Measurements from ENCODE around the gene CD93. TPM values are rescaled to one million over a fixed set of nuclear protein-coding genes. Genes with fewer than 3 reads are reported as not detected.

Gene CD93
- total RNA-seq, 1 donor from 2014 or later = 0.02 TPM

GRCh38 chr20:23096986-23097520 lies 10.9 kb upstream of the CD93 start:
- H3K36me3 ChIP-seq (ENCODE audit: insufficient read depth, low read length) = no peaks in the 10 kb centered on the region
- no peaks in the 10 kb centered on the region for H3K36me3 Mint-ChIP-seq (ENCODE audit: low read depth, unreplicated experiment)
- H3K4me3 Mint-ChIP-seq (ENCODE audit: unreplicated experiment) = no peak overlapping the region
- no peak overlapping the region for H3K27ac ChIP-seq (ENCODE audit: low read depth, low read length)
- FAIRE-seq = no peak
- DNase-seq (ENCODE audit: low read depth) = no peak
- no peak overlapping the region for H3K27ac Mint-ChIP-seq (ENCODE audit: unreplicated experiment)
- H3K79me2 ChIP-seq (ENCODE audit: insufficient read depth, low read length) = no peaks in the 10 kb centered on the region
- peaks cover 7% of the 10 kb centered on the region for H3K27me3 ChIP-seq (ENCODE audit: insufficient read depth, low read length)
- peaks cover 7% of the 10 kb centered on the region for H3K4me1 Mint-ChIP-seq (ENCODE audit: low read depth, unreplicated experiment)
- TF ChIP-seq EZH2 (IDR thresholded peaks at IDR 0.05; ENCODE audit: insufficient read depth, low read length) = no peak
- TF ChIP-seq, protein P1, sequence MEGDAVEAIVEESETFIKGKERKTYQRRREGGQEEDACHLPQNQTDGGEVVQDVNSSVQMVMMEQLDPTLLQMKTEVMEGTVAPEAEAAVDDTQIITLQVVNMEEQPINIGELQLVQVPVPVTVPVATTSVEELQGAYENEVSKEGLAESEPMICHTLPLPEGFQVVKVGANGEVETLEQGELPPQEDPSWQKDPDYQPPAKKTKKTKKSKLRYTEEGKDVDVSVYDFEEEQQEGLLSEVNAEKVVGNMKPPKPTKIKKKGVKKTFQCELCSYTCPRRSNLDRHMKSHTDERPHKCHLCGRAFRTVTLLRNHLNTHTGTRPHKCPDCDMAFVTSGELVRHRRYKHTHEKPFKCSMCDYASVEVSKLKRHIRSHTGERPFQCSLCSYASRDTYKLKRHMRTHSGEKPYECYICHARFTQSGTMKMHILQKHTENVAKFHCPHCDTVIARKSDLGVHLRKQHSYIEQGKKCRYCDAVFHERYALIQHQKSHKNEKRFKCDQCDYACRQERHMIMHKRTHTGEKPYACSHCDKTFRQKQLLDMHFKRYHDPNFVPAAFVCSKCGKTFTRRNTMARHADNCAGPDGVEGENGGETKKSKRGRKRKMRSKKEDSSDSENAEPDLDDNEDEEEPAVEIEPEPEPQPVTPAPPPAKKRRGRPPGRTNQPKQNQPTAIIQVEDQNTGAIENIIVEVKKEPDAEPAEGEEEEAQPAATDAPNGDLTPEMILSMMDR (IDR thresholded peaks at IDR 0.05; ENCODE audit: insufficient read depth, low read depth, low read length) = no peak
- H3K4me2 ChIP-seq (ENCODE audit: low read length) = no peak overlapping the region
- H3K9me3 Mint-ChIP-seq (ENCODE audit: unreplicated experiment) = peaks cover 2% of the 10 kb centered on the region
- no peaks in the 10 kb centered on the region for H4K20me1 ChIP-seq (ENCODE audit: insufficient read depth, low read length)
- no peak overlapping the region for H3K9ac ChIP-seq (ENCODE audit: low read length)
- no peak overlapping the region for H2AFZ ChIP-seq (ENCODE audit: low read depth, low read length)
- H3K4me1 ChIP-seq (ENCODE audit: insufficient read depth, low read length) = no peaks in the 10 kb centered on the region
- no peaks in the 10 kb centered on the region for H3K9me3 ChIP-seq (ENCODE audit: insufficient read depth, low read depth, low read length)
- H3K27me3 Mint-ChIP-seq (ENCODE audit: low read depth, unreplicated experiment) = peaks cover 40% of the 10 kb centered on the region
- H3K4me3 ChIP-seq (ENCODE audit: insufficient read depth, low read depth, low read length) = no peak overlapping the region

DNA sequence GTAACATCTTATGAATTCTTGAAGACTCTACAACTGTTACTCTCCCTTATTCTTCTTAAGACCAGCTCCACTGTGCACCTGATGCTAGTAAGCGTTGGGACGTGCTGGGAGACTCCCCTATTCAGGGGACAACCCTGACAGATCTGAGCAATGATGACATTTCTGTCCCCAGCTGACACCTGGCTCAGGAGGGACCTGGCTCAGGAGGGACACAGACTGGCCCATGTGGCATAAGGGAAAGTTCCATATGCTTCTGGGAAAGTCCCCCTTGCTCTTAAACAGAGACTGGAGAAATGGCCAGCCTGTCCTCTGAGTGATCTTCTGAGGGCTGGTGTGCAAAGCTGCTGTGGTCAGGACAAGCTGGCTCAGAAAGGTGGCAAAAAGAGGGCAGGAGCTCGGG lies 10.0 kb upstream of the CD93 start:
- peaks cover 7% of the 10 kb centered on the region for H3K27me3 ChIP-seq (ENCODE audit: insufficient read depth, low read length)
- peaks cover 7% of the 10 kb centered on the region for H3K4me1 Mint-ChIP-seq (ENCODE audit: low read depth, unreplicated experiment)
- H3K9ac ChIP-seq (ENCODE audit: low read length) = no peak overlapping the region
- peaks cover 40% of the 10 kb centered on the region for H3K27me3 Mint-ChIP-seq (ENCODE audit: low read depth, unreplicated experiment)
- H4K20me1 ChIP-seq (ENCODE audit: insufficient read depth, low read length) = no peaks in the 10 kb centered on the region
- no peak for DNase-seq (ENCODE audit: low read depth)
- H3K27ac ChIP-seq (ENCODE audit: low read depth, low read length) = no peak overlapping the region
- no peaks in the 10 kb centered on the region for H3K36me3 Mint-ChIP-seq (ENCODE audit: low read depth, unreplicated experiment)
- peaks cover 2% of the 10 kb centered on the region for H3K9me3 Mint-ChIP-seq (ENCODE audit: unreplicated experiment)
- no peaks in the 10 kb centered on the region for H3K9me3 ChIP-seq (ENCODE audit: insufficient read depth, low read depth, low read length)
- H3K4me2 ChIP-seq (ENCODE audit: low read length) = no peak overlapping the region
- no peaks in the 10 kb centered on the region for H3K36me3 ChIP-seq (ENCODE audit: insufficient read depth, low read length)
- no peak overlapping the region for H3K27ac Mint-ChIP-seq (ENCODE audit: unreplicated experiment)
- no peak overlapping the region for H3K4me3 ChIP-seq (ENCODE audit: insufficient read depth, low read depth, low read length)
- H3K4me1 ChIP-seq (ENCODE audit: insufficient read depth, low read length) = peaks cover 2% of the 10 kb centered on the region
- H3K79me2 ChIP-seq (ENCODE audit: insufficient read depth, low read length) = no peaks in the 10 kb centered on the region
- no peak for FAIRE-seq
- H2AFZ ChIP-seq (ENCODE audit: low read depth, low read length) = no peak overlapping the region
- TF ChIP-seq EZH2 (IDR thresholded peaks at IDR 0.05; ENCODE audit: insufficient read depth, low read length) = no peak
- TF ChIP-seq, protein P1 (IDR thresholded peaks at IDR 0.05; ENCODE audit: insufficient read depth, low read depth, low read length) = no peak
- no peak overlapping the region for H3K4me3 Mint-ChIP-seq (ENCODE audit: unreplicated experiment)

- Mint-ChIP-seq H3K4me3 (ENCODE audit: unreplicated experiment) (no peak overlapping the region), H3K27ac (ENCODE audit: unreplicated experiment) (no peak overlapping the region), H3K27me3 (ENCODE audit: low read depth, unreplicated experiment) (peaks cover 41% of the 10 kb centered on the region), H3K9me3 (ENCODE audit: unreplicated experiment) (peaks cover 2% of the 10 kb centered on the region), H3K36me3 (ENCODE audit: low read depth, unreplicated experiment) (no peaks in the 10 kb centered on the region), H3K4me1 (ENCODE audit: low read depth, unreplicated experiment) (peaks cover 7% of the 10 kb centered on the region)
- no peaks in the 10 kb centered on the region for H3K79me2 ChIP-seq (ENCODE audit: insufficient read depth, low read length)
- no peak for TF ChIP-seq EZH2 (IDR thresholded peaks at IDR 0.05; ENCODE audit: insufficient read depth, low read length)
- TF ChIP-seq, protein P1 (IDR thresholded peaks at IDR 0.05; ENCODE audit: insufficient read depth, low read depth, low read length) = no peak
- no peak overlapping the region for H3K27ac ChIP-seq (ENCODE audit: low read depth, low read length)
- H3K9me3 ChIP-seq (ENCODE audit: insufficient read depth, low read depth, low read length) = no peaks in the 10 kb centered on the region
- no peak overlapping the region for H3K4me3 ChIP-seq (ENCODE audit: insufficient read depth, low read depth, low read length)
- H3K36me3 ChIP-seq (ENCODE audit: insufficient read depth, low read length) = no peaks in the 10 kb centered on the region
- no peak for FAIRE-seq
- no peak overlapping the region for H2AFZ ChIP-seq (ENCODE audit: low read depth, low read length)
- no peaks in the 10 kb centered on the region for H4K20me1 ChIP-seq (ENCODE audit: insufficient read depth, low read length)
- no peak for DNase-seq (ENCODE audit: low read depth)
- H3K4me1 ChIP-seq (ENCODE audit: insufficient read depth, low read length) = peaks cover 2% of the 10 kb centered on the region
- H3K27me3 ChIP-seq (ENCODE audit: insufficient read depth, low read length) = peaks cover 7% of the 10 kb centered on the region
- no peak overlapping the region for H3K4me2 ChIP-seq (ENCODE audit: low read length)
- H3K9ac ChIP-seq (ENCODE audit: low read length) = no peak overlapping the region
These were observed 9.4 kb upstream of the CD93 start for GRCh38 chr20:23095499-23095898.

Measured in astrocyte (in vitro differentiated cells and primary cell).